GM19239 (cell line): ENCODE data around the gene EFCAB8.
A peak's percentile ranks its signal among the peaks of the same experiment; 100 is the strongest.
"Not testable (repeated sequence)": the region's sequence is repeated elsewhere in the genome, so short reads cannot be mapped to it uniquely, and the experiment has no call there.

ENCODE experiments used
- DNase-seq: peaks from one replicate; pipeline ENCODE4 v3.0.0; 2011; ENCODE audit warnings: low spot score; ENCODE audit not compliant: insufficient read length
- FAIRE-seq: peaks from 2 replicates; lab custom pipeline; 2011; peaks lifted over from hg19 to GRCh38; lab: Jason Lieb, UNC

The EFCAB8 gene

DNA sequence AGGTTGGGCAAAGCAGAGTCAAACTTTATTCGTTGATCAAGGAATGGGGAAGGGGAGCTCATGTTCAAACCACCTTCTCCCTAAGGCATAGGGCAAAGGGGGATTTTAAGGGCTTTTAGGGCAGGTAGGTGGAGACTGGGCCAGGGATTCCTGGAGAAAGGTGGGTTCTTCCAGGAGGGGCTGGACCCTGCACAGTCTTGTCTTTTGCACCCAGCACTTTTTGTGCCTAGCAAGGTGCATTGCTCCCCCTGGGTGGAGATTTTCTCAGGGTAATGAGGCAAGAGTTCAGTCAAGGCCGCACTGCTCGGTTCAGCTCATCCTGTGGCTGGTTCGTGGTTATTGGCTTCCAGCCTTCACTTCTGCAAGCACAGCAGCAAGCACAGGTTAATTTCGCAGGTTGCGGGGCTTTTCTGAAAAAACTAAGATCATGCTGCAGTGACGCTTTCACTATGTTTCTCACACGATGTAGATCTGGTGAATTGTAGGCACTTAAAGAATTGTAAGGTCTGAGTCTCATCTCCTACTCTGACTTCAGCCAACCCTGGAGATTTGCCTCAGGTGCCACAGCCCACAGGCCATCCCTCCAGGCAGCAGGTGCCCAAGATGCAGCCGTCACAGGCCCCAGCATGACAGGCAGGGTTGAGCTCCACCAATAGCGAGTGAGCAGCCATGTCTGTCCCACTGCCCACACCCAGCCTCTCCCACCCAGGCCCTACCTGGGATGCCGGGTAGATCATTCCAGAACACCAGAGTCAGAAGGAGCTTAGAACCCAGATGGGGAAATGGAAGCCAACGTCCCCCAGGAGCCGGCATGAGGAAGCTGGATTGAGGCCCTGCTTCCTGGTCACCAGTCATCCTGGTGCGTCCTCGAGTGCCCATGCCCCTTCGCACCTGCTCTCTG is 108.4 kb downstream of the EFCAB8 start:
- no peak for DNase-seq
- FAIRE-seq, result peak; percentile 8

DNA sequence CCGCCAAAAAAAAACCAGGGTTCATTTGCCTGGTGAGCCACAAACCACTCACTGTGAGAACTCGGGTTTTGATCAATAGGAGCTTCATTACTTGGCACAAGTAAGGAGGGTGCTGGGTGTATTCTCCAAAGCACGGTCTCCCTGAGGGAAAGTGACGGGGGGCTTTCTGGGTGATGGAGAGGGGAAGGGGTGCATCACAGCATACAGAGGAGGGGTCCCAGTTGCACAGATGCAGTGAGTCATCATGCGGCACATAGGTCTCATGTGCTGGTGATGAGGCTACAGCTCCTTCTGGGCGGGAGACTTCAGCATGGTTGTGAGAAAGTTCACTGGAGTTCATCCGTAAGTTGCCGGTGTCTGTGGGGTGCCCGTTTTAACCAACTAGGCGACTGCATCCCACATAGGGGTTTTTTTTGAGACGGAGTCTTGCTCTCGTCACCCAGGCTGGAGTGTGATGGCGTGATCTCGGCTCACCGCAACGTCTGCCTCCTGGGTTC is 109.3 kb downstream of the EFCAB8 start:
- no peak for FAIRE-seq
- DNase-seq, result no peak

DNA sequence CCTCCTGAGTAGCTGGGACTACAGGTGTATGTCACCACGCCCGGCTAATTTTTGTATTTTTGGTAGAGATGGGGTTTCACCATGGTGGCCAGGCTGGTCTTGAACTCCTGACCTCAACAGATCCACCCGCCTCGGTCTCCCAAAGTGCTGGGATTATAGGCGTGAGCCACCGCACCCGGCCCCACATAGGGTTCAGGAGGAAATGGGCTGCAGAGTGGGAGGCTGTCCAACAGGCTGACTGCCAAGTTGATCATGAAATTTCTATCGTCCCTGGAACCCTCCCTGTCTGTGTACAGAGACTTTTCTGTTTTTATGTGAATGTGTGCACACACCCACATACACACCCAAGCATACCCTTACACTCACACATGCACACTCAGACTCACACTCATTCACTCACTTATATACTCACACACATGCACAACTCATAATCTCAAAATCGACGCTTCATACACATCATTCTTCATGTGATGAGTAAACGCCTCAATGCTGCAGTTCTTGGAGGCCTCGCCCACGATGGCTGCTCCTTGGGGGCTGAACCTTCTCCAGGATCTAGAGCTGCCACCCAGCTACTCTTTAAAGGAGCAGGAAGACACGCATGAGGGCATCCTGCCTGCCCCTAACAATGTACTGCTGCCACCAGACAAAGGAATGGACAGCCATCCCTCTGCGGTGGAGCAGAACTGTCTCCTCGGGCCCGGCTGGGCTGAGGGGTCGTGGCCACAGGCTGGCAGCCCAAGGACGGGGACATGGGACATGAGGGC is 109.9 kb downstream of the EFCAB8 start:
- DNase-seq (no peak), FAIRE-seq (no peak)

DNA sequence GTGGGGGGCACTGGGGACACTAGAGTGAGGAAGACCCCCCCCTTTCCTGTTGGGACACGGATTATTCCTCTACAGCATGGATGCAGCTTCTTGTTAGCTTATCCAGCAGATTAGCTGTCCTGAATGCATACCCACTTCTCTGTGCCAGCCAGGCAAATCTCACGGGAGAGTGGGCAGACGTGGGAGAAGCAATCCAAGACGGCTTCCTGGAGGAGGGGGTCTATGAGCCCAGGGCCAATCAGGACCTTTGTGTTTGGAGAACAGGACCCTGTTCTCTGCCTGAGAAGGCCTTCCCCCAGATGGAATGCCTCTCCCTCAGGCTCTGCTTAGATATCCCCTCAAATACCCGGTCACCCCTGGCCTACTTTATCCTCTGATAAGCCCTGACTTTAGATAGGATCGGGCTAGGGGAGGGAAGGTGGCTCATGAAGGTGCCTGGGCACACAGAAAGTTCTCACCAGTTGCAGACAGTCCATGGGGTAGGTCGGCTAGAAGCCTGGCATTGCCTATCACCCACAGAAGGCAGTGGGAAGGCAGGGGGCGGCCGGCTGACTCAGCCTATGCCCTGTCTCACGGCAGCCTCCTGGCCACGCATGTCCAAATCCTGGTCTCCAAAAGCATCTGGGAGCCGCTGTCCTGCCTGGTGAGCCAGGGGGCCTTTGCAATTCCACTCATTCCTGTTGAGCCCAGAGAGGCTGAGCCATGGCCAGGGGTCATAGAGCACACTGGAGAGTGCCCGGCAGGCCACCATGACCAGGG is 110.8 kb downstream of the EFCAB8 start:
- FAIRE-seq (no peak), DNase-seq (no peak)

DNA sequence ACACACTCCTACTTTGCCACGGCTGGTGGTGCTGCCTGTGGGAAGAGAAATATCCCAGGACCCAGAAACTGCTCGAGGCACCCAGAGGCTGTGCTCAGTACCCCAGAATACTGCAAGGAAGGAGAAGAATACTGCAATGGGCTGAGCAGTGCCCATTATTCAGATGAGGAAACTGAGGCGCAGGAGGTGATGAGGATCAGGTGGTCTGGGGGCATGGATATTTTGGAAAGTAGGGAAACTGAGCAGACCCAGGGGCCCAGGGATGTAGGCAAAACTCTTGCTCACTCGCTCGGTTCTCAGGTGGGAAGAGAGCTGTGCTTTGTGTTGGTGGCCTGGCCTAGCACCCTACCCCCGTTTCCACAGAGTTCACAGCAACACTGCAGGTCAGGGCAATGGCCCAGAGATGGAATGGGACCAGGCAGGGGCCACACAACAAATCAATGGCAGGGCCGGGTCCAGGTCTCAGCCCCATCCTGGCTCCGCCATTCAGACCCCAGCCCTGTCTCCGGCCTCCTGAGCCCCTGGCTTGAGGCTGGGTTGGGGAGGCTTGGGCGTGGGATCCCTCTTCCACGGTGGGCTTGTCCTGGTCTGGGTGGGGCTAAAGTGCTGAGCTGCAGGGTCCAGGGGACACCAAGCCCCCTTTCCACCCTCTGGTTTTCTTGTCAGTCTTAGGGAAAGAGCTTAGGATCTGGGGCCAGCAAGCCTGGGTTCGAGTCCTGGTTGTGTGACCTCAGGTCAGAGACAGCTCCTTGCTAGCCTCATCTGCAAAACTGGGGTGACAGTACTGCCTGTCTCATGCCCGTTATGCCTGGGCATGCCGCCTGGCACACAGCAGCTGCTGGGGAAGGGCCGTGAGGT is 111.6 kb downstream of the EFCAB8 start:
- DNase-seq (no peak), FAIRE-seq (no peak)

DNA sequence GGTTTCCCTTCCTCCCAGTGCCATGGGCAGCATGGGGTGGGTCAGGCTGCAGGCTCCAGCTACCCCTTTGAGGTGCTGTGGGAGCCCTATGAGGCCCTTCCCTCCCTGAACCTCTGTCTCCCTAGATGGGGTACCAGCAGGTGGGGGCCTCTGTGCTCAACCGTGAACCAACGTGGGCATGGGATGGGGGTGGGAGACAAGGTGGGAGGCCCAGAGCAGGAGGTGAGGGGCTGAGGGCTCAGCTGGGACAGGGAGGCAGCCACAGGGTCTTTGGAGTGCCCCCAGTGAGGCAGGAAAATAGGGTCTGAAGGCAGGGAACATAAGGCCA is 112.2 kb downstream of the EFCAB8 start:
- FAIRE-seq (no peak), DNase-seq (no peak)

DNA sequence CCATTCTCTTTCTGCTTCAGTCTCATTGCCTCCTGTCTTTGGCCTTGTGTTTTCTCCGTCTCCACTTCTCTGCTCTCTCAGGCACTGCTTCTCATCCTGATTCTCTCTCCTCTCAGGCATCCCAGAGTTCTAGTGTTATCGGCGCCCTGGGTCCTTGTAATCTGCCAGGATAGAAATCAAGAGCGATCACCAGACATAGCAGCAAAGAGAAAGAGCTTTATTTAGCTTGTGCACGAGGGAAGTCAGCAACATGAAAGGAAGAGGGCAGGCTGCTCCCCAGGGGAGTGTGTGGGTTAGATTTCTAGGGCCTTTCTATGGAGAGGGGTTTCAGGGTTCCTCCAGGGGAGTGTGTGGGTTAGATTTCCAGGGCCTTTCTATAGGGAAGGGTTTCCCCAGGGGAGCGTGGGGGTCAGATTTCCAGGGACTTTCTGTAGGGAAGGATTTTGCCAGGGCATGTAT is 113.0 kb downstream of the EFCAB8 start:
- DNase-seq (no peak), FAIRE-seq (no peak)

DNA sequence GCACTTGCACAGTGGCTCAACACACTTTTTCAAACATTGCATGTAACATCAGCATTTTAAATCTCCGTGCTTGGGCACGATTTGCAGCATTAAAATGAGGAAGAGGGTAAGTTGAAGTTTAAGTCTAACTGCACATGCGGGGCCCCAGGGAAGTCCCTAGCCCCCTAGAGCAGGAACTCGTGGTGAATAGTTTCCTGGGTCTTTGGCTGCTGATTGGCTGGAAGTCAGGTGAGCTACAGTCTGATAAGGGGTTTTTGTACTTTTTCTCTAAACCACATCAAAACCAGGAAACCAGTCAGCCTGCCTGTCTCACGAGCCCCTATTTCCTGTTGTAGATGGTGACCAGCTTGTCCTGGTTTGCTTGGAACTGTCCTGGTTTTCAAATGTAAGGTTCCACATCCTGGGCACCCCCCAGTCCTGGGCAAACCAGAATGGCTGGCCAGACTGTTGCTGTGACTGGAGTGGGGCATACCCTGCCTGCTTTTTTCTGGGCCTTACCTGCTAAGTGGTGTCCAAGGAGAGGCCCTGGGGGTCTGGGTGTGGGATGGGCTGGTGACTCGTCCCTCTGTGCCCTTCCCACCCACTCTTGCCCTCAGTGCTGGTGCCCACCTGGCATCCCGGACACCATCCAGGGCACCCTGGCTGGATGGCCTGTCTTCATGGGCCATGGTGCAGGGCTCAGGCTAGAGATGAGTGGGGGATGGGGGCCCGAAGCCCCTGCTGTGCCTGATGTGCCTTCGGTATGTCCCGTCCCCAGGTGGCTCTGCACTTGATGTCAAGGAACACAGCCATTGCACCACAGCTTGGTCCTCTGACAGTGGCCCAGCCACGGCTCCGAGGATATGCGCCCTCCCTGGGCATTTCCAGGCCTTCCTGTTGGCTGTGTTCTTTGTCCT is 113.7 kb downstream of the EFCAB8 start:
- peak; percentile 60 for DNase-seq
- FAIRE-seq, result peak; percentile 93

DNA sequence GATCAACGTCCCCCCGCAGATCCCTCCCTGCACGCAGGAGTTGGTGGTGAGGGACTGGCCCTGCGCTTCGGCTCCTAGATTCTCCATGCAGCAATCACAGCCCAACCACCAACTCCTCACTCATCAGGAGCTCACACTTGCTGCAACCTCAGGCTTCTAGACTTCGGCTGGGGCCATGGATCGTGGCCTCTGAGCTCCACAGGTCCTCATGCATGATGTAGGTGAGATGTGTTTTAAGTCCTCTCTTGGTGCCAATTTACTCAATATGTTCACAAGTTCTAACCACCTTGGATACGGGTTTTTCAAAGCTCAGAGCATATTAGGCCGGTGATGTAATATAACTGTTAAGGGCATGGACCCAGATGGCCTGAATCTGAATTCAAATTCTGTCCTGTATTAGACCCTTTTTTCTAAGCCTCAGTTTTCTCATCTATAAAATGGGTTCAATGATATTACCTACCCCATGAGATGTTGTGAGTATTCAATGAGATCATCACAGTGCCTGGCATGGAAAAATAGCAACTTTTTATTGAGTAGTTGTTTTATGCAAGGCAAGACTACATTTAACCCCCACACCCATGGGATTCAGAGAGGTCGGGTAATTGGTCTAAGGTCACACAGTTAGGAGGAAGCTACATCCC is 114.5 kb downstream of the EFCAB8 start:
- DNase-seq (no peak), FAIRE-seq (no peak)

DNA sequence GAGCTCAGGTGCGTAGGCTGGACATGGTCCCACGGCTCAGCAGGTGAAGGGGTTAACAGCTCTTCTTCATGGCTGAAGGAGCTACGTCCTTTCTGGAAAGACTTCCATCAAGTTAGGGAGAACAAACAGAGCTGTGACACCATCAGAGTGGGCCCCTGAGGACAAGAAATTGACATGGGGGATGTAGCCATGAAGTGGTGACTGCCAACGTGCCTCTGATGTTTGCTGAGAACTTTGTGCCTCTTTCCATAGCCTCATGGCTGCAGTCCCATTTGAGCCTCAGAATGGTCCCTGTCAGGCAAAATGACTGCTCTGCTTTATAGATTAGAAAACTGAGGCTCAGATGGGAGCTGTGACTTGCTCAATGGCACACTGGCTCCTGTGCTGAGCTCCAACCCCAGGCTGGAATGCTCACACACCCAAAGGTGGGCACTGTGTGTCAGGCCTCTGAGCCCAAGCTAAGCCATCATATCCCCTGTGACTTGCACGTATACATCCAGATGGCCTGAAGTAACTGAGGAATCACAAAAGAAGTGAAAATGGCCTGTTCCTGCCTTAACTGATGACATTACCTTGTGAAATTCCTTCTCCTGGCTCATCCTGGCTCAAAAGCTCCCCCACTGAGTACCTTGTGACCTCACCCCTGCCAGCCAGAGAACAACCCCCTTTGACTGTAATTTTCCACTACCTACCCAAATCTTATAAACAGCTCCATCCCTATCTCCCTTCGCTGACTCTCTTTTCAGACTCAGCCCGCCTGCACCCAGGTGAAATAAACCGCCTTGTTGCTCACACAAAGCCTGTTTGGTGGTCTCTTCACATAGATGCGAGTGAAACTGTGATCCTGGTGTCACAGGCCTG is 115.7 kb downstream of the EFCAB8 start:
- DNase-seq, FAIRE-seq: not testable (repeated sequence)

DNA sequence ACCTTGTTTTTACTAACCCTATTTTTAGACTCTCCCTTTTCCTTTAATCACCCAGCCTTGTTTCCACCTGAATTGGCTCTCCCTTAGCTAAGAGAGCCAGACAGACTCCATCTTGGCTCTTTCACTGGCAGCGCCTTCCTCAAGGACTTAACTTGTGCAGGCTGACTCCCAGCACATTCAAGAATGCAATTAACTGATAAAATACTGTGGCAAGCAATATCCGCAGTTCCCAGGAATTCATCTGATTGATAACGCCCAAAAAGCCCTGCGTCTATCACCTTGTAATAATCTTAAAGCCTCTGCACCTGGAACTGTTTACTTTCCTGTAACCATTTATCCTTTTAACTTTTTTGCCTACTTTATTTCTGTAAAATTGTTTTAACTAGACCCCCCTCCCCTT is 116.4 kb downstream of the EFCAB8 start:
- not testable (repeated sequence) for FAIRE-seq, DNase-seq

DNA sequence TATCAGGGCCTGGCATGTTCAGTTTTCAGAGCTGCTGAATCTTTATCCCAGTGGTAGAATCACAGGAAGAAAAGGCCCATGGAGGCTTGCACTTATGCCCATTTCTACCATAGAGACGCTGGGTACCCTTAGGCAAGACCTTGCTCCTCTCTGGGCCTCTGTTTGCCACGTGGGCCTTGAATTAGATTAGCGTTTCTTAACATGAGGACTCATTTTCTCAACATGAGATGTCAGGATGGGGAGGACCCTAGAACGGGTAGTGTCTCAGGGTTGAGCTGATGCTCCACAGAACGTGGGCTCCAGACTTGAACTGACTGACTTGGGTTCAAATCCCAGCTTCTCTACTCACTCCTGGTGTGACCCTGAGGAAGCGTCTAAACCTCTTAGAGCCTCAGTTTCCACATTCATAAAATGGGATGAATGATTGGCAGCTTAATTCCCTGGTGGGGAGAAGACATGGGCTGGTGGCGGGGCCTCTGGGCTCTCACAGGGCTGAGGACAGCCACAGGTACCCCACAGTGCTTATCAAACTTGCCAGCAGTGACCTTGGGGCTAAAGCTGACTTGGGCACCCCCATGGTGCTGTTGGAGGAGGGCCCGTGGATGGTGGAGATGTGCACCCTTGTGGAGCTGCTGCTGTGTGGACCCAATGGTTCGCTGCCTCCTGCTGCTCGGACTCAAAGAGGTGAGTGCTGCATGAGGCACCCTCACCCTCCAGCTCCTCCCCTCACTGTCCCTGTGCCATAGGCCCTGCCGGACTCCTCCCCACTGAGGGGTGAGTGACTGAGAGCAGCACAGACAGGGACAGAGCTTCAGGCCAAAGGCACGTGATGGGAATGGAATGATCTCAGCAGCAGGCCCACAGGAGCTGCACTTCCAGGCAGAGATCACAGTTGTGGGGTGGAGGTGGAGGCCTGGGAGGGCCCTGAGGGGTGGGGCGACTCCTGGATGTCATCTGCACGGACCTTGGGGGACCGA is 117.3 kb downstream of the EFCAB8 start:
- FAIRE-seq (no peak), DNase-seq (no peak)

DNA sequence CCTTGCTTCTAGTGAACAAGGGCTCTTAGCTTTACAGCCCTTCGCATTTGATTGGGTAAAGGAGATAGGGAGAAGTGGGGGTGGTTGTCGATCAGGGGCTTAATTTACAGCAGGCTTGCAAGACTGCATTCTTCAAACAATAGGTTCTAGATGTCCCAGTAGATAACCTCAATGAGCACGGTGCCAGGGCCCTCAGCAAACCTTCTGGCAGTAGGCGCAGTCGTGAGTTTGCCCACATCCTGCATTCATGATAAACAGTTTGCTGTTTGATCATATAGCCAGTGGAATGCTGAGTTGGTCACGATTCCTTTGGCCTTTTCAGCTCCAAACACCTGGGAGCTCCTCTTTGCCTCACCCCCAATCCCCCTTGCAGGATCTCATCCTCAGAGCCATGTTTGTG is 118.0 kb downstream of the EFCAB8 start:
- FAIRE-seq, result no peak
- DNase-seq, result no peak

DNA sequence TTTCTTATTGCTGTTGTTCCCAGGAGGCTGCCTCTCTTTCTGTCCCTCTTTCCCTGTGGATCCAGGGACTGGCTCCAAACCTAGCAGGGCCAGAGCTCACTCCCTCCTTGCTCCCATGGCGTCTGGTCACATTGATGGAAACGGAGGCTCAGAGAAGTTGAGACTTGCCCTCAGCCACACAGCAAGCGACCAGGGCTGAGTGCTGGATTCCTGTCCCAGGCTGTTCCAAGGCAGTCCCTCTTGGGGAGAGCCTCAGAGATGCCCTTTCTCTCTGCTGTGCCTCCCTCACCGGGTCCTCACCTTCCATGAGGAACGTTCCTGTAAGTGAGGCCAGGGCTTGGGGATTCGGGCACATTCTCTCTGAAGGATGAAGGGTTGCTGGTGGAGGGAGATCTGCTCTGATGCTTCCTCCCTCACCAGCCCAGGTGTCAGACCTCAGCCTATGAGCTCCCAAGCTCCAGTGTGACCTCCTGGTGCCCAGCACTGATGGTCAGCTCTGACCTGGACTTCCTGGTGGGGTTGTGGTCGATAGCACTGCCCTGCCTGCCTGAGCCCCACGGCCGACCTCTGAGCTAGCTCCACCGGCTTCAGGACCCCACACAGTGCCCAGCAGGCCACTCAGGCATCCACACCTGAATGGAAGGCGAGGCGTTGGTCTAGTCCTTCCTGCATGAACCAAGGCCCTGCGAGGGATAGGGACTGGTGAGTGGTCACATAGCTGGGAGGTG is 118.7 kb downstream of the EFCAB8 start:
- no peak for FAIRE-seq

DNA sequence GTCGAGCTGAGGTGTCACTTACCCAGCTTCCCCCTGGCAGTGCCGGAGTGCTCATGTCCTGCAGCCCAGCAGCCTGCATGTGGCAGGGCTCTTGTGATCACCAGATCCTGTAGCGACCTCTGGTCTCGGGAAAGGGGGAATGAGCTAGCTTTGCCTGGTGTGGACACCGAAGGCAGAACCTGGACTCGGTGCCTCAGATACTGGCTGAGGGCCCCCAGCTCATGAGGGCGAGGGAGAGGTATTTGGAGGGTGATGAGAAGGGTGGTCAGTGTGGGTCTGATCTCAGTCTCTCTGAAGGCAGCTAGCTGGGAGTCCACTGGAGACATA is 119.2 kb downstream of the EFCAB8 start:
- FAIRE-seq, result no peak
- DNase-seq, result no peak

More for the DNA sequence above, 118.7 kb downstream of the EFCAB8 start:
- DNase-seq, result no peak
